ENCODE results near the gene SMYD2. TPM values are rescaled to one million over a fixed set of nuclear protein-coding genes. Genes with fewer than 3 reads are reported as not detected.

SMYD2 gene
- total and polyA plus RNA-seq, 2 donors: 39.9 to 45.0 TPM

DNA sequence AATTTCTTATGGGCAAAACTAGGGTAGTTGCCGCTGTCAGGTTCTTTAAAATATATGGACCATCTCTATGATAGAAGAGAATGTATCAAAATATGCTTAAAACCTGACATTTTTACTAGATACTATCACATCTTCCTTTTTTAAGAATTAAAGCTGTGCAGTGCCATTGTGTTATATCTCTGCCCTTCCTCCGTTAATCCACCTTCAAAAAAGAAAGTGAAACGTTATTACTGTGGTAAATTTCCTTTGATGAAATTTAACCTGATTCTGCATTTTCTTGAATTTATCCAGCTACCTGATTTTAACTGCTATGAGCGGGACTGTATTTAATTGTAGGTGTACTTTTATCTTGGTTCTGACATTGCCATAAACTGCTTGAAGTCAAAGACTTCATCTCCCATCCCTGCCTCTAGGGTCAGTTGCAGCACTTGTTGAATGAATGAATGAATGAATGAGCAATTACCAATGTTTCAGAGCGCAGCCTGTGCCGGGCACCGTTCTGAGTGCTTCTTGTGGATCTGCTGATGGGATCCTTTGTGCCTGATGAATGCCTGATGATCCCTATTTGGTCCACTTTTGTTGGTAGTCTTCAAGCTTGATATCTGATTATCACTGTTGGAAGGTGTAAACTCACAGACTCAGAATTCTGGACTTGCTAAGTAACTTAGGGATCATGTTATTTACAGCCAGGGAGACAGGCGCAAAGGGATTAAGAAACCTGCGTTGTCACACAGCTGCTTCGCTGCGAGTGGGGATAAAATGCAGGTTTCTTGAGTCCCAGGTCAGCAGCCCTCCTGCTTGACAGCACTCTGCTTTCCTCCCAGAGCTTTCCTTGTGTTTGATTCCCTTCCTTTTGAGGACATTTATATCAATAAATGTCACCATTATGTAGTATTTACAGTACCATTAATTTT lies 30.1 kb downstream of the SMYD2 start:
- DNase-seq (ENCODE audit: low read depth in 6 of 9, low spot score in 9 of 9): no peak
- H3K9me3 ChIP-seq (ENCODE audit: control insufficient read depth in 2 of 2, insufficient read depth in 1 of 2, low read length in 1 of 2): no peaks in the 10 kb centered on the region
- H3K27me3 ChIP-seq (ENCODE audit: control insufficient read depth in 2 of 2, insufficient read depth in 1 of 2, low read length in 1 of 2): no peaks in the 10 kb centered on the region
- no peaks in the 10 kb centered on the region for H3K4me1 ChIP-seq (ENCODE audit: control insufficient read depth in 2 of 2, insufficient read depth in 2 of 2, low read length in 2 of 2)
- peaks cover 0 to 10% of the 10 kb centered on the region in 2 donors for H3K36me3 ChIP-seq (ENCODE audit: control insufficient read depth in 2 of 2, insufficient read depth in 2 of 2, low read length in 1 of 2)
- no peak overlapping the region for H3K4me3 ChIP-seq (ENCODE audit: low read length in 2 of 2)
- no peak overlapping the region for H3K27ac ChIP-seq (ENCODE audit: low read depth in 1 of 2, low read length in 1 of 2)
- whole genome bisulfite sequencing: 68% methylated on average over 11 of the region's 11 CpGs

GRCh38 chr1:214312530-214313051 lies 31.6 kb downstream of the SMYD2 start:
- Histone ChIP-seq H3K27me3 (ENCODE audit: control insufficient read depth in 2 of 2, insufficient read depth in 1 of 2, low read length in 1 of 2) (no peaks in the 10 kb centered on the region), H3K27ac (ENCODE audit: low read depth in 1 of 2, low read length in 1 of 2) (no peak overlapping the region), H3K4me3 (ENCODE audit: low read length in 2 of 2) (no peak overlapping the region), H3K9me3 (ENCODE audit: control insufficient read depth in 2 of 2, insufficient read depth in 1 of 2, low read length in 1 of 2) (no peaks in the 10 kb centered on the region), H3K4me1 (ENCODE audit: control insufficient read depth in 2 of 2, insufficient read depth in 2 of 2, low read length in 2 of 2) (no peaks in the 10 kb centered on the region), H3K36me3 (ENCODE audit: control insufficient read depth in 2 of 2, insufficient read depth in 2 of 2, low read length in 1 of 2) (peaks cover 0 to 10% of the 10 kb centered on the region in 2 donors)
- DNase-seq (ENCODE audit: low read depth in 6 of 9, low spot score in 9 of 9): no peak
- 97% methylated on average over 10 of the region's 10 CpGs for WGBS

GRCh38 chr1:214314178-214314843 lies 33.4 kb downstream of the SMYD2 start:
- no peaks in the 10 kb centered on the region for H3K9me3 ChIP-seq (ENCODE audit: control insufficient read depth in 2 of 2, insufficient read depth in 1 of 2, low read length in 1 of 2)
- H3K27ac ChIP-seq (ENCODE audit: low read depth in 1 of 2, low read length in 1 of 2): no peak overlapping the region
- no peaks in the 10 kb centered on the region for H3K4me1 ChIP-seq (ENCODE audit: control insufficient read depth in 2 of 2, insufficient read depth in 2 of 2, low read length in 2 of 2)
- peaks cover 12 to 14% of the 10 kb centered on the region in 2 donors for H3K36me3 ChIP-seq (ENCODE audit: control insufficient read depth in 2 of 2, insufficient read depth in 2 of 2, low read length in 1 of 2)
- DNase-seq (ENCODE audit: low read depth in 6 of 9, low spot score in 9 of 9): no peak
- no peaks in the 10 kb centered on the region for H3K27me3 ChIP-seq (ENCODE audit: control insufficient read depth in 2 of 2, insufficient read depth in 1 of 2, low read length in 1 of 2)
- 97% methylated on average over 5 of the region's 5 CpGs for WGBS
- no peak overlapping the region for H3K4me3 ChIP-seq (ENCODE audit: low read length in 2 of 2)

DNA sequence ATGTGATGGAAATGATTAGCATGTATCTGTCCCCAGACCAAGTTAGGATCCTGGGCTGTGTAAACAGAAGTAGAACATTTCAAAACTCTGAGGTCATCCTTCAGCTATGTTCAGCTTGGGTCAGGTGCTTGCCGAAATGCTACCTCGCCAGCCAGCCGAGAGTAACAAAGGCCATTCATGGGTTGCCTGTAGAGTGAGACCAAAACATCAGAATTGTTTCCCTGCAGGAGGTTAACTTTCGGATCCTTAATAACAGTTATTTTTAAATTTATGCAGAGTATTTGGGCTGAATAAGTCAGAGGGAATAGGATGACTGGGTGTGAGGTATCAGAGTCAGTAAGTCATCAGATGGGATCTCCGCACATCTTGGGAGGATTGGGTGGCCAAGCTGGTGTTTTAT lies 35.6 kb downstream of the SMYD2 start:
- Histone ChIP-seq H3K4me3 (ENCODE audit: low read length in 2 of 2) (no peak overlapping the region), H3K36me3 (ENCODE audit: control insufficient read depth in 2 of 2, insufficient read depth in 2 of 2, low read length in 1 of 2) (peaks cover 14 to 15% of the 10 kb centered on the region in 2 donors), H3K9me3 (ENCODE audit: control insufficient read depth in 2 of 2, insufficient read depth in 1 of 2, low read length in 1 of 2) (no peaks in the 10 kb centered on the region), H3K27me3 (ENCODE audit: control insufficient read depth in 2 of 2, insufficient read depth in 1 of 2, low read length in 1 of 2) (no peaks in the 10 kb centered on the region), H3K27ac (ENCODE audit: low read depth in 1 of 2, low read length in 1 of 2) (no peak overlapping the region), H3K4me1 (ENCODE audit: control insufficient read depth in 2 of 2, insufficient read depth in 2 of 2, low read length in 2 of 2) (no peaks in the 10 kb centered on the region)
- WGBS: 95% methylated on average over 5 of the region's 5 CpGs
- no peak for DNase-seq (ENCODE audit: low read depth in 6 of 9, low spot score in 9 of 9)

DNA sequence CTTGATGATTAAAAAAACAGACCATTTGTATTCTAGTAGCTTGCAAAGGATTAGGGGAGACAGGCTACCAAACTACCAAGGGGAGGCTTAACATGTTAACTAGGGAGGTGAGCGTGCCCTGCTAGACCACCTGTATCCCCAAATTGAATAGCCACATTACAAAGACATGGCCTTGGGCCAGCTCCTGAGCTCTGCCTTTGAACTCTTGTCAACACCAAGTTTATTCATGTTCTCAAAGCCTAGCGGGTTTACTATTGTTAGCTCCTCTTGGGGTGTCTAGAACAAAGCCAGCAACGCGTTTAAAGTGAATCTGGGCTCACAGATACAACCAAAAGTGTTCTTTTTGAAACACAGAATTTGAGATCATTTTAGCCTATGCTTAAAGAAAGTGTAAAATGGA lies 36.3 kb downstream of the SMYD2 start:
- no peak overlapping the region for H3K4me3 ChIP-seq (ENCODE audit: low read length in 2 of 2)
- no peak for DNase-seq (ENCODE audit: low read depth in 6 of 9, low spot score in 9 of 9)
- no peaks in the 10 kb centered on the region for H3K27me3 ChIP-seq (ENCODE audit: control insufficient read depth in 2 of 2, insufficient read depth in 1 of 2, low read length in 1 of 2)
- peaks cover 14 to 15% of the 10 kb centered on the region in 2 donors for H3K36me3 ChIP-seq (ENCODE audit: control insufficient read depth in 2 of 2, insufficient read depth in 2 of 2, low read length in 1 of 2)
- H3K9me3 ChIP-seq (ENCODE audit: control insufficient read depth in 2 of 2, insufficient read depth in 1 of 2, low read length in 1 of 2): no peaks in the 10 kb centered on the region
- WGBS: 93% methylated on average over 4 of the region's 4 CpGs
- no peak overlapping the region for H3K27ac ChIP-seq (ENCODE audit: low read depth in 1 of 2, low read length in 1 of 2)
- no peaks in the 10 kb centered on the region for H3K4me1 ChIP-seq (ENCODE audit: control insufficient read depth in 2 of 2, insufficient read depth in 2 of 2, low read length in 2 of 2)

- Histone ChIP-seq H3K27ac (ENCODE audit: low read depth in 1 of 2, low read length in 1 of 2) (no peak overlapping the region), H3K4me3 (ENCODE audit: low read length in 2 of 2) (no peak overlapping the region), H3K36me3 (ENCODE audit: control insufficient read depth in 2 of 2, insufficient read depth in 2 of 2, low read length in 1 of 2) (peaks cover 14 to 15% of the 10 kb centered on the region in 2 donors), H3K9me3 (ENCODE audit: control insufficient read depth in 2 of 2, insufficient read depth in 1 of 2, low read length in 1 of 2) (no peaks in the 10 kb centered on the region), H3K4me1 (ENCODE audit: control insufficient read depth in 2 of 2, insufficient read depth in 2 of 2, low read length in 2 of 2) (no peaks in the 10 kb centered on the region), H3K27me3 (ENCODE audit: control insufficient read depth in 2 of 2, insufficient read depth in 1 of 2, low read length in 1 of 2) (no peaks in the 10 kb centered on the region)
- no peak for DNase-seq (ENCODE audit: low read depth in 6 of 9, low spot score in 9 of 9)
- 96% methylated on average over 5 of the region's 5 CpGs for WGBS
These were observed 36.8 kb downstream of the SMYD2 start for GRCh38 chr1:214317734-214318133.

DNA sequence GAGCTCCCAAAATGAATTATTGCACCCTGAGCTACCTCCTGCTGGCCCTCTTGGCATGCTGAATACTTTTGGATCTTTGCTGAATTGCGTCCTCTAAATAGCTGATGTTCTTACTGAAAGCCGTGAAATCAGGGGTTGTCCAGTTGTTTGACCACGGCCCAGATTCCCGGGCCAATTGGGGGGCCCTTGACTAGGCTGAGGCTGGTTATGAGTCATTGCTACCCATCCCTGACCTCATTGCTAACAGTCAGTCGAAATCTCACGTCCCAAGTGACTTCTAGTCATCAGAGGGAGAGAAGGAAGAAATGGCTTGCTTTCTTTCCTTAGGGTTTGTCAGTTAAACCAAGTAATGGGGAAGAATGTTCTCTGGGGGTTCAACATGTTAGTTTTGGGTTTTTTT lies 37.4 kb downstream of the SMYD2 start:
- H3K27me3 ChIP-seq (ENCODE audit: control insufficient read depth in 2 of 2, insufficient read depth in 1 of 2, low read length in 1 of 2): no peaks in the 10 kb centered on the region
- H3K27ac ChIP-seq (ENCODE audit: low read depth in 1 of 2, low read length in 1 of 2): no peak overlapping the region
- H3K36me3 ChIP-seq (ENCODE audit: control insufficient read depth in 2 of 2, insufficient read depth in 2 of 2, low read length in 1 of 2): peaks cover 14 to 15% of the 10 kb centered on the region in 2 donors
- DNase-seq (ENCODE audit: low read depth in 6 of 9, low spot score in 9 of 9): no peak
- no peaks in the 10 kb centered on the region for H3K9me3 ChIP-seq (ENCODE audit: control insufficient read depth in 2 of 2, insufficient read depth in 1 of 2, low read length in 1 of 2)
- H3K4me3 ChIP-seq (ENCODE audit: low read length in 2 of 2): no peak overlapping the region
- 70% methylated on average over 6 of the region's 6 CpGs for WGBS
- H3K4me1 ChIP-seq (ENCODE audit: control insufficient read depth in 2 of 2, insufficient read depth in 2 of 2, low read length in 2 of 2): no peaks in the 10 kb centered on the region

- H3K27ac ChIP-seq (ENCODE audit: low read depth in 1 of 2, low read length in 1 of 2): no peak overlapping the region
- H3K36me3 ChIP-seq (ENCODE audit: control insufficient read depth in 2 of 2, insufficient read depth in 2 of 2, low read length in 1 of 2): peaks cover 14 to 15% of the 10 kb centered on the region in 2 donors
- no peaks in the 10 kb centered on the region for H3K27me3 ChIP-seq (ENCODE audit: control insufficient read depth in 2 of 2, insufficient read depth in 1 of 2, low read length in 1 of 2)
- no peak for DNase-seq (ENCODE audit: low read depth in 6 of 9, low spot score in 9 of 9)
- H3K4me3 ChIP-seq (ENCODE audit: low read length in 2 of 2): no peak overlapping the region
- 95% methylated on average over 10 of the region's 10 CpGs for WGBS
- no peaks in the 10 kb centered on the region for H3K9me3 ChIP-seq (ENCODE audit: control insufficient read depth in 2 of 2, insufficient read depth in 1 of 2, low read length in 1 of 2)
- H3K4me1 ChIP-seq (ENCODE audit: control insufficient read depth in 2 of 2, insufficient read depth in 2 of 2, low read length in 2 of 2): no peaks in the 10 kb centered on the region
These were observed 38.2 kb downstream of the SMYD2 start for GRCh38 chr1:214318956-214319736.
